Measurements from ENCODE around the gene PTTG1IP. TPM values are rescaled to one million over a fixed set of nuclear protein-coding genes. Genes with fewer than 3 reads are reported as not detected.

The PTTG1IP gene
- total and polyA plus RNA-seq, 8 donors = 61.3 to 253 (median 114) TPM

GRCh38 chr21:44919913-44920693 lies 46.6 kb upstream of the PTTG1IP start:
- intact Hi-C loops (cut with DNase I; ENCODE audit: low total_unique reads) = no loop called here
- Histone ChIP-seq H3K4me3 (peak overlapping the region; percentile 28 to 52 (median 44)), H3K4me1 (peaks cover 0 to 36% (median 4%) of the 10 kb centered on the region in 4 donors), H3K9me3 (no peaks in the 10 kb centered on the region), H3K36me3 (peaks cover 0 to 3% (median 0%) of the 10 kb centered on the region in 4 donors), H3K27me3 (peaks cover 0 to 38% (median 25%) of the 10 kb centered on the region in 3 donors), H3K27ac (peak overlapping the region in 4 of 5 donors; percentile 13 to 79 (median 60))
- WGBS, 5 donors = 50 to 73% (median 58%) methylated on average over 17 to 28 of the region's 28 CpGs
- DNase-seq = no peak
- TF ChIP-seq POLR2AphosphoS5 (IDR thresholded peaks at IDR 0.05) = no peak
- no peak for TF ChIP-seq POLR2A (IDR thresholded peaks at IDR 0.05)
- no peak for TF ChIP-seq CTCF (IDR thresholded peaks at IDR 0.05)

GRCh38 chr21:44919111-44919912 lies 45.8 kb upstream of the PTTG1IP start:
- Histone ChIP-seq H3K4me3 (peak overlapping the region; percentile 28 to 52 (median 44)), H3K9me3 (no peaks in the 10 kb centered on the region), H3K4me1 (peaks cover 0 to 37% (median 9%) of the 10 kb centered on the region in 4 donors), H3K27me3 (peaks cover 0 to 38% (median 25%) of the 10 kb centered on the region in 3 donors), H3K36me3 (peaks cover 0 to 3% (median 0%) of the 10 kb centered on the region in 4 donors), H3K27ac (peak overlapping the region in 3 of 5 donors; percentile 33 to 79 (median 63))
- TF ChIP-seq POLR2A (IDR thresholded peaks at IDR 0.05) (no peak), CTCF (IDR thresholded peaks at IDR 0.05) (no peak), POLR2AphosphoS5 (IDR thresholded peaks at IDR 0.05) (no peak), EP300 (IDR thresholded peaks at IDR 0.05) (no peak)
- intact Hi-C loops (cut with DNase I; ENCODE audit: low total_unique reads) = no loop called here
- 36 to 68% (median 51%) methylated on average over 8 to 22 of the region's 26 CpGs for WGBS, 5 donors
- DNase-seq = no peak

- TF ChIP-seq CTCF (IDR thresholded peaks at IDR 0.05) = no peak
- TF ChIP-seq POLR2A (IDR thresholded peaks at IDR 0.05) = no peak
- no peak for TF ChIP-seq POLR2AphosphoS5 (IDR thresholded peaks at IDR 0.05)
- no peak for TF ChIP-seq EP300 (IDR thresholded peaks at IDR 0.05)
- WGBS, 5 donors = 43 to 81% (median 60%) methylated on average over 10 to 13 of the region's 13 CpGs
- H3K4me3 ChIP-seq = peak overlapping the region in 2 of 4 donors; percentile 44 to 52
- H3K27ac ChIP-seq = no peak overlapping the region
- H3K4me1 ChIP-seq = peaks cover 7 to 41% (median 16%) of the 10 kb centered on the region in 4 donors
- no peaks in the 10 kb centered on the region for H3K9me3 ChIP-seq
- DNase-seq = no peak
- intact Hi-C loops (cut with DNase I; ENCODE audit: low total_unique reads) = no loop called here
- H3K27me3 ChIP-seq = peaks cover 0 to 38% (median 25%) of the 10 kb centered on the region in 3 donors
- peaks cover 0 to 3% (median 0%) of the 10 kb centered on the region in 4 donors for H3K36me3 ChIP-seq
These were observed 45.1 kb upstream of the PTTG1IP start for GRCh38 chr21:44918581-44919033.

- Histone ChIP-seq H3K9me3 (no peaks in the 10 kb centered on the region), H3K27me3 (peaks cover 0 to 38% (median 25%) of the 10 kb centered on the region in 3 donors), H3K27ac (no peak overlapping the region), H3K4me1 (peaks cover 11 to 47% (median 21%) of the 10 kb centered on the region in 4 donors), H3K4me3 (peak overlapping the region in 2 of 4 donors; percentile 44 to 52), H3K36me3 (peaks cover 0 to 3% (median 0%) of the 10 kb centered on the region in 4 donors)
- WGBS, 5 donors = 70 to 87% (median 82%) methylated on average over 5 to 12 of the region's 12 CpGs
- TF ChIP-seq EP300 (IDR thresholded peaks at IDR 0.05) (no peak), POLR2AphosphoS5 (IDR thresholded peaks at IDR 0.05) (no peak), CTCF (IDR thresholded peaks at IDR 0.05) (no peak), POLR2A (IDR thresholded peaks at IDR 0.05) (no peak)
- intact Hi-C loops (cut with DNase I; ENCODE audit: low total_unique reads) = no loop called here
- no peak for DNase-seq
These were observed 44.6 kb upstream of the PTTG1IP start for GRCh38 chr21:44918107-44918470.

Data from stomach (tissue), 9 donors.